HG03520 (cell line): Measurements from ENCODE around the gene KIFC3.
"Not testable (repeated sequence)": the region's sequence is repeated elsewhere in the genome, so short reads cannot be mapped to it uniquely, and the experiment has no call there.

Experiments used
- ATAC-seq: cut with Tn5 transposase; IDR thresholded peaks from one replicate; pipeline ENCODE4 v1.9.1; 2021; ENCODE audit warnings: mild to moderate bottlenecking, moderate library complexity; ENCODE audit not compliant: unreplicated experiment

The KIFC3 gene

DNA sequence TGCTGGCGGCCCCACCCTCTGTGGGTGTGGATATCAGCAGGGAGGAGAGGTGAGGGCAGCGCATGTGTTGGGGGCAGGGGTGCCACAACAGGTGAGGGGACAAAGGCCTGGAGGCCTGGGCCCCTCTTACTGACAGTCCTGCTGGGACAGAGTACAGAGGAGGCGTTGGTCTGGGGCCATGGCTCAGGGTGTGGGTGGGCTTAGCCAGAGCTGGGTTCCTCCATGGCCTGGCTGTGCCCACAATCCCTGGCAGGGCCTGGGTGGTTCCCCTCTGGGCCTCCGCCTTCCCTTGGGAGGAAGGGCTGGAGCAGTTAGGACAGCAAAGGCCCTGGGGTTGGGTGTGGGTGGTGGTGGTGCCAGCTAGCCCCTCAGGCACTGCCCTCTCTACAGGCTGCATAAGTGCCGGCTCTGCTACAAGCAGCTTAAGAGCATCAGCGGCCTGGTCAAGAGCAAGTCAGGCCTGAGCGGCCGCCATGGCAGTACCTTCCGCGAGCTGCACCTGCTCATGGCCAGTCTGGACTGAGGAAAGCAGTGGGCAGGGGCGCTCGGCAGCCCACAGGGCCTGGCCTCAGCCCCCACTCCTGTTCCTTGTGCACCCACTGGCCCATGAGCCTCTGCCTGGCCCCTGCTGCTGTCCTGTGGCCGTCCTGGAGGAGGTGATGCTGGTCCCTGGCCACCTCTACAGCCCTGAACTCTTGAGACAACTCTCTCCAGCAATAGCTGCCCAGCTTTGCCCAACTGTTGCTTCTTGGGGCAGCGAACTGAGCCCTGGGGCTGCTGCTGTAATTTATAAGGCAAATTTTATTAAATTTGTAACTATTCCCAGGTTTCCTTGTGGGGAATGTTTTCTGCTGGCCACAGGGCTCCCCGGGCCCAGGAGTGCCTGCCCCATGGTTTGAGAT lies 45.6 kb downstream of the KIFC3 start:
- no peak for ATAC-seq

DNA sequence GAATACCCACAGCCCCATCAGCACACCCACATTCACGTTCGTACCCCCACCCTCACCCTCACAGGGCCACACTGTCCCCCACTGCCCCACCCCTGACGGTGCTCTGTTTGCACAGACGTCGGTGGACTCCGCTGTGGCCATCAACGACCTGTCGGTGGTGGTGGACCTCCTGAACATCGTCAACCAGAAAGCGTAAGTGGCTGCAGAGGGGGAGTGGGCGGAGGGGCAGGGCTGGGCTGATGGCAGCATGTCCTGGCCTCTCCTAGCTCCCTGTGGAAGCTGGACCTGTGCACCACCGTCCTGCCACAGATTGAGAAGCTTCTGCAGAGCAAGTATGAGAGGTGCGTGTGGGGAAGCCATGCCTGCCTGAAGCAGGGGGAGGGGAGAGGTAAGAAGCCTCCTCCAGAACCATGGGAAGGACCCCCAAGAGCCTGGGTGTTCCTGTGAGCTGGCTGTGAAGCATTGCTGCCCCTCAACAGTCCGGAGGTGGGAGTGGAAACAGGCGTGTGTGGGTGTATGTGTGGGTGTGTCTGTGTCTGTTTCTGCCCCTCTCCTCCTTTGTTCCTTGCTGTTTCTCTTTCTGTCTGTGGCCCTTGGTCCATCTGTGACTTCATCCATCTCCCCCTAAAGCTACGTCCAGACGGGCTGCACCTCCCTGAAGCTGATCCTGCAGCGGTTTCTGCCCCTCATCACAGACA lies 46.4 kb downstream of the KIFC3 start:
- no peak for ATAC-seq

DNA sequence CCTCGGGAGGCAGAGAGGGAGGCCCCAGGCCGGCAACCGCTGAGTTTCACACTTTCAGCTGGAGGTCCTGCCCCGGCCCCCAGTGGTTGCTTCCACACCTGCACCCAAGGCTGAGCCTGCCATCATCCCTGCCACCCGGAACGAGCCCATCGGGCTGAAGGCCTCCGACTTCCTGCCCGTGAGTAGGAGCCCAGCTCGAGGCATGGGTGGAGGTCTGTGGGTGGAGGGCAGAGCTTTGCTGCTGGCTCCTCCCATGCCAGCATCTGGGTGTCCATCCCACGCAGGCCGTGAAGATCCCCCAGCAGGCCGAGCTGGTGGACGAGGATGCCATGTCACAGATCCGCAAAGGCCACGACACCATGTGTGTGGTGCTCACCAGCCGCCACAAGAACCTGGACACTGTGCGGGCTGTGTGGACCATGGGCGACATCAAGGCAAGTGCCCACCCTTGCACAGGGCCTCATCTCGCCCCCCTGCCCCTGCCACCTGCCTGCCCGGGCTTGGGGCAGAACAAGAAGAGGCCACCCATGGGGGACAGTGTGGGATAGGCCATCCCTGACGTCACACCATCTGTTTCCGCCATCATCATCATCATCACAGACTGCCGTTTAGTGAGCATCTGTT lies 47.1 kb downstream of the KIFC3 start:
- no peak for ATAC-seq

DNA sequence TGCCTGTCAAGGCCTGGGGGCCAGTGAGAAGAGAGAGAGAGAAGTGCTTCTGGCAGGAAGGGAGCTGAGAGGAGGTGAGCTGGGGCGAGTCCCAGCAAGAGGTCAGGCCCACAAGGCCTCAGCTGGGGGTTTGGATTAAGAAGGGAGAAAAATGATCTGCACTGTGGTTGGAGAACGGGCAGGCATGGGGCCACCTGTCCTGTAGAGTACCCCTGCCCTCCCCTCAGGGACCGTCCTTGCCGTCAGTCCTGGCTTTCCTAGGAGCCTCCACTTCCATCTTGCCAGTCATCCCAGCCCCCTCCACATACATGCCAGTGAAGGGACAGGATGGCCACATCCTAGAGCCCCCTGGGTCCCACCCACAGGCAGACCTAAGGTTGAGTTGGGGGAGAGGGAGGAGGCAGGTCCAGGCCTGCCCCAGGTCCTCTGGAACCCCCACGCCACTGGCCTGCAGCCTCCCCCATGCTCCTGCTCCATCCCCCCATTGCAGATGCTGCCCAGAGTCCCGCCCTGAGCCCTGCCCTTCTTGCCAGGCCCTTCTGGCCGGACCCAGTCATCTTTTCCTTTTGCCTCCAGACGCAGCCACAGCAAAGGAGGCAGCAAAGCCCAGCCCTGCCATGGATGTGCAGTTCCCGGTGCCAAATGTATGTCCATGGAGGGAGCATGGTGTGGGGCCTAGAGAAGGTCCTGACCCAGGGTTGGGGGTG lies 47.8 kb downstream of the KIFC3 start:
- ATAC-seq, result no peak

- ATAC-seq, result no peak
Measured at GRCh38 chr16:57753448-57754353, 48.6 kb downstream of the KIFC3 start.

- no peak for ATAC-seq
Measured at GRCh38 chr16:57752581-57753447, 49.5 kb downstream of the KIFC3 start.

GRCh38 chr16:57752203-57752580 lies 50.1 kb downstream of the KIFC3 start:
- no peak for ATAC-seq

DNA sequence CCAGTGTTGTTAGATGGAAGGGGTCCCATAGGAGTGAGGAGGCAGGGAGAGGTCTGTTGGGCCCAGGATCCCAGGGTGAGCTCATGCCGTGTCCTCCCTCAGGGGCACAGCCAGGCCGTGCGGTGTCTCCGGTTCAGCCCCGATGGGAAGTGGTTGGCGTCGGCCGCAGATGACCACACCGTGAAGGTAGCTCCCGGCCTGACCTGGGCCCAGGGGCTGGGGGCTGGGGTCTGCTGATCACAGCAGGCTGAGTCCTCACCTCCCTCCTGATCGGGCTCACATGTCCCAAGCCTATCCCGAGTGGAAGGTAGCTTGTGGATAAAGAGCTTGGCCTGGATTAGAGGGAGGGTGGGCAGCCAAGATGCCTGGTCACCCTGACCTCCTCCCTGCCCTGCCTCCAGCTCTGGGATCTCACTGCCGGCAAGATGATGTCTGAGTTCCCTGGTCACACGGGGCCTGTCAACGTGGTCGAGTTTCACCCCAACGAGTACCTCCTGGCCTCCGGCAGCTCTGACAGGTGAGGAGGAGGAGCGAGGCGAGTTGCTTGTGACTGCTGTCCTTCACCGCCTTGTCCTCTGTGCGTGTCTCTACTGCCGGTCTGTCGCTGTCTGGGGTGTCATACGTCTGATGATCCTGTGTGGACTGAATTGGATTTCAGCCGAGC lies 50.6 kb downstream of the KIFC3 start:
- ATAC-seq, result no peak

DNA sequence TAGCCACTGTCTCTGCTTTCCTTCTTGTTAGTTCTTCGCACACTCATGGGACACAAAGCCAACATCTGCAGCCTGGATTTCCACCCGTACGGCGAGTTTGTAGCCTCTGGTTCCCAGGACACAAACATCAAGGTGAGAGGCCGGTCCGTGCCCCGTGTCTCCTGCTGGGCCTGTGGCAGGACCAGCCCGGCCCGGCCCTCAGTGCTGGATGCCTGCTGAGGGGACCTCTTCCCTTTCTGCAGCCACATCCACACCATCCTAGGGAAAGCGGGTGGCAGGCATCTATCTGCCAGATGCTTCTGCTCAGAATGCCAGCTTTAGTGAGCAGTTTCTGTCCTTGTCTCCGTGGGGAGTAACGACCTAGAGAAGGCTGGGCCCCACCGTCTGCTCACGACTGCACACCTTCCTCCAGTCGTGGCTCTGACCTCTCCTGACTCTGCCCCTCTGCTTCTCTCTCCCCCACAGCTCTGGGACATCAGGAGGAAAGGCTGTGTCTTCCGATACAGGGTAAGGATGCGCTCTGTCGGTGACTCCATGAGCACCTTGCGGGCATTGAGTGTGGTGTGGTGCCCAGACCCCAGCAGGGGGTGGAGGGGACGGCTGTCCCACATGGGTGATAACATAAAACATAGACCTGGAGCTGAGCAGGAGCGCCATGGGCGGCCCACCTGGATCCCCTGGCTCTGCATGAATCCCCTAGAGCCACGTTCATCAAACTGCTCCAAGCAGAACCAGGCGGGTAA lies 51.3 kb downstream of the KIFC3 start:
- no peak for ATAC-seq

- no peak for ATAC-seq
Measured at GRCh38 chr16:57749856-57750452, 52.3 kb downstream of the KIFC3 start.

- no peak for ATAC-seq
Measured at GRCh38 chr16:57749101-57749692, 53.1 kb downstream of the KIFC3 start.

GRCh38 chr16:57748596-57748995 lies 53.7 kb downstream of the KIFC3 start:
- ATAC-seq, result no peak

- ATAC-seq, result no peak
Measured at GRCh38 chr16:57747996-57748395, 54.3 kb downstream of the KIFC3 start.

- ATAC-seq, result no peak
Measured at GRCh38 chr16:57747496-57747895, 54.8 kb downstream of the KIFC3 start.

DNA sequence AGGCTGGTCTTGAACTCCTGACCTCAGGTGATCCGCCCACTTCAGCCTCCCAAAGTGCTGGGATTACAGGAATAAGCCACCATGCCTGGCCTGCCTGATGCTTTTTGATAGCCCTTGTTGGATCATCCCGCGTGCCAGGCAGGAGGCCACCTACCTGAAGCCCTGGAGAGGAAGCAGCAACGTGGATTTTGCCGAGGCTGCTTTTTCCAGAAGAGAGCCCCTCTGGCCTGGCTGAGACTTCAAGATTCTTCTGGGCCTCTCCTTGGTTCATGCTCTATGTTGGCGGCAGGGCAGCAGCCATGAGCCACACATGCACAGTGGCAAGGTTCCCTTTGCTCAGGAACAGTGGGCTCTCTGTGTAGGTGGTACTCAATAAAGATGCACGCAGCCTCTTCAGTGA lies 55.2 kb downstream of the KIFC3 start:
- ATAC-seq, result no peak

DNA sequence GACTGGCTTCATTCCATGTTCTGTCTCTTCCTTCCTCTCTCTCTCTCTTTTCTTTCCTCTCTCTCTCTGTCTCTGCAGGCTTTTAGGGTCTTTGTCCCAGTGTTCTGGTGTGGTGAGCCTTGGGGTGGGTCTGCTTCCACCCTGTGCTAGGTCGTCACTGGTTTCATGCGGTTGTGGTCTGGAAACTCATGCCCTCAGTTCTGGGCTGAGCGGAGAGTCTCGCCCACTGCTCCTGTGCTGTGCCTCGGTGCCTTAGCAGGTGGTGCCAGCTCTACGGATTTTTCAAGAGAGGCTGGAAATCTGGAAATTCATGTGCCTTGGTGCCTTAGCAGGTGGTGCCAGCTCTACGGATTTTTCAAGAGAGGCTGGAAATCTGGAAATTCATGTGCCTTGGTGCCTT lies 56.0 kb downstream of the KIFC3 start:
- ATAC-seq, result not testable (repeated sequence)

GRCh38 chr16:57745768-57746167 lies 56.5 kb downstream of the KIFC3 start:
- ATAC-seq, result no peak

DNA sequence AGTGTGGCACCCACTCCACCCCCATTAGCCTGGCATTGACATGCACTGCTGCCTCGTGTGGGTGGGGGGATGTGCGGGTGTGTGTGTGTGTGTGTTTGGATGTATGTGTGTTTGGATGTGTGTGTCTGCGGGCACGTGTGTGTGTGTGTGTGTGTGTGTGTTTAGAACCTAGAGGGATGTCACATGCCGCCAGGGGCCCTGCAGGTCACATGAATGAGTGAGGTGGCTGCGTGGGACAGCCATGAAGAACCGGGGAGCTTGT lies 57.7 kb downstream of the KIFC3 start:
- ATAC-seq, result no peak
